ENCODE data around the gene C22orf39. TPM values are rescaled to one million over a fixed set of nuclear protein-coding genes. Genes with fewer than 3 reads are reported as not detected.

The C22orf39 gene
- total RNA-seq, 4 donors from 2014 or later, result 26.6 to 50.7 (median 39.4) TPM

GRCh38 chr22:19478045-19478900 is 30.8 kb upstream of the C22orf39 start:
- peaks cover 0 to 3% (median 0%) of the 10 kb centered on the region in 4 donors for H3K36me3 ChIP-seq

GRCh38 chr22:19477321-19478044 is 30.0 kb upstream of the C22orf39 start:
- H3K36me3 ChIP-seq, result peaks cover 0 to 3% (median 0%) of the 10 kb centered on the region in 4 donors
- no peaks in the 10 kb centered on the region for H3K9me3 ChIP-seq
- no peak for DNase-seq
- in situ Hi-C loops (cut with MboI; ENCODE audit: low pct_ligation_motif_present in 1 of 4, low pct_unique_long_range_greater_than_20kb in 1 of 4, low sequenced_read_pairs in 3 of 4) (no loop called here), intact Hi-C loops (cut with DNase I; ENCODE audit: low total_unique reads) (no loop called here)
- H3K4me3 ChIP-seq, result peak overlapping the region in 3 of 4 donors; percentile 67 to 74 (median 72)
- peak overlapping the region; percentile 86 to 96 (median 90) for H3K27ac ChIP-seq
- peaks cover 16 to 22% (median 21%) of the 10 kb centered on the region in 4 donors for H3K4me1 ChIP-seq
- no peaks in the 10 kb centered on the region for H3K27me3 ChIP-seq
- 19 to 26% methylated on average over 4 to 5 of the region's 5 CpGs for WGBS, 2 donors (ENCODE audit: low coverage in 1 of 2)
- TF ChIP-seq POLR2A (IDR thresholded peaks at IDR 0.05), result no peak
- no peak for TF ChIP-seq CTCF (IDR thresholded peaks at IDR 0.05)
- TF ChIP-seq EP300 (IDR thresholded peaks at IDR 0.05; ENCODE audit: low read depth), result no peak
- TF ChIP-seq POLR2AphosphoS5 (IDR thresholded peaks at IDR 0.05), result no peak

More at GRCh38 chr22:19478045-19478900, 30.8 kb upstream of the C22orf39 start:
- Histone ChIP-seq H3K4me1 (peaks cover 16 to 22% (median 21%) of the 10 kb centered on the region in 4 donors), H3K9me3 (no peaks in the 10 kb centered on the region), H3K27ac (peak overlapping the region; percentile 86 to 96 (median 90)), H3K27me3 (no peaks in the 10 kb centered on the region), H3K4me3 (peak overlapping the region; percentile 67 to 87 (median 73))
- intact Hi-C loops (cut with DNase I; ENCODE audit: low total_unique reads) (no loop called here), in situ Hi-C loops (cut with MboI; ENCODE audit: low pct_ligation_motif_present in 1 of 4, low pct_unique_long_range_greater_than_20kb in 1 of 4, low sequenced_read_pairs in 3 of 4) (no loop called here)
- TF ChIP-seq POLR2A (IDR thresholded peaks at IDR 0.05), result no peak
- TF ChIP-seq EP300 (IDR thresholded peaks at IDR 0.05; ENCODE audit: low read depth), result no peak
- TF ChIP-seq CTCF (IDR thresholded peaks at IDR 0.05), result no peak
- no peak for TF ChIP-seq POLR2AphosphoS5 (IDR thresholded peaks at IDR 0.05)
- 1 to 2% methylated on average over 11 to 24 of the region's 31 CpGs for WGBS, 2 donors (ENCODE audit: low coverage in 1 of 2)
- DNase-seq, result no peak

GRCh38 chr22:19476023-19476422 is 28.5 kb upstream of the C22orf39 start:
- no peak for TF ChIP-seq EP300 (IDR thresholded peaks at IDR 0.05; ENCODE audit: low read depth)
- no peak for TF ChIP-seq POLR2A (IDR thresholded peaks at IDR 0.05)
- no peak for TF ChIP-seq CTCF (IDR thresholded peaks at IDR 0.05)
- TF ChIP-seq POLR2AphosphoS5 (IDR thresholded peaks at IDR 0.05), result no peak
- 77 to 90% methylated on average over 2 to 3 of the region's 3 CpGs for WGBS, 2 donors (ENCODE audit: low coverage in 1 of 2)
- in situ Hi-C loops (cut with MboI; ENCODE audit: low pct_ligation_motif_present in 1 of 4, low pct_unique_long_range_greater_than_20kb in 1 of 4, low sequenced_read_pairs in 3 of 4) (no loop called here), intact Hi-C loops (cut with DNase I; ENCODE audit: low total_unique reads) (no loop called here)
- Histone ChIP-seq H3K27me3 (no peaks in the 10 kb centered on the region), H3K36me3 (peaks cover 0 to 10% (median 3%) of the 10 kb centered on the region in 4 donors), H3K4me1 (peaks cover 16 to 22% (median 21%) of the 10 kb centered on the region in 4 donors), H3K4me3 (no peak overlapping the region), H3K27ac (no peak overlapping the region), H3K9me3 (no peaks in the 10 kb centered on the region)
- no peak for DNase-seq

- TF ChIP-seq POLR2AphosphoS5 (IDR thresholded peaks at IDR 0.05) (no peak), CTCF (IDR thresholded peaks at IDR 0.05) (no peak), EP300 (IDR thresholded peaks at IDR 0.05; ENCODE audit: low read depth) (no peak), POLR2A (IDR thresholded peaks at IDR 0.05) (no peak)
- no peaks in the 10 kb centered on the region for H3K27me3 ChIP-seq
- H3K4me1 ChIP-seq, result peaks cover 12 to 16% (median 14%) of the 10 kb centered on the region in 4 donors
- intact Hi-C loops (cut with DNase I; ENCODE audit: low total_unique reads) (no loop called here), in situ Hi-C loops (cut with MboI; ENCODE audit: low pct_ligation_motif_present in 1 of 4, low pct_unique_long_range_greater_than_20kb in 1 of 4, low sequenced_read_pairs in 3 of 4) (no loop called here)
- H3K9me3 ChIP-seq, result no peaks in the 10 kb centered on the region
- no peak overlapping the region for H3K4me3 ChIP-seq
- H3K36me3 ChIP-seq, result peaks cover 0 to 33% (median 12%) of the 10 kb centered on the region in 4 donors
- H3K27ac ChIP-seq, result no peak overlapping the region
- no peak for DNase-seq
- 90% methylated on average over 3 of the region's 3 CpGs; no CpG with 5 or more reads in 1 of the 2 donors for WGBS, 2 donors (ENCODE audit: low coverage in 1 of 2)
These were observed 26.1 kb upstream of the C22orf39 start for GRCh38 chr22:19473578-19473977.
